K562 (cell line): Measurements from ENCODE around the gene ZDHHC5. TPM values are rescaled to one million over a fixed set of nuclear protein-coding genes. Genes with fewer than 3 reads are reported as not detected.
A peak's percentile ranks its signal among the peaks of the same experiment; 100 is the strongest.

Experiments used
- BACH1 ChIP-seq: fragments of 200-800 bp; sonication (Bioruptor generic); IDR thresholded peaks from 2 replicates; pipeline ENCODE4 v1.6.1; 2016; ENCODE audit warnings: missing genetic modification characterization, missing compliant biosample characterization
- BDP1 ChIP-seq: IDR thresholded peaks from 3 replicates; pipeline ENCODE4 v1.6.1; 2011; ENCODE audit not compliant: insufficient read length, insufficient read depth
- CBFA2T3 ChIP-seq: fragments of 450-650 bp; IDR thresholded peaks from 2 replicates; pipeline ENCODE4 v1.6.1; 2017
- CEBPZ ChIP-seq: fragments of 150-350 bp; IDR thresholded peaks from 2 replicates; pipeline ENCODE4 v1.6.1; 2014; ENCODE audit warnings: low read depth, mild to moderate bottlenecking, low read length, borderline replicate concordance
- EWSR1 ChIP-seq: fragments of 450-650 bp; IDR thresholded peaks from 2 replicates; pipeline ENCODE4 v1.6.1; 2018; ENCODE audit warnings: borderline replicate concordance, mild to moderate bottlenecking, low read depth, moderate library complexity; ENCODE audit not compliant: partially characterized antibody
- MLLT1 ChIP-seq, 2 experiments: fragments of 450-650 bp; IDR thresholded peaks; 2 replicates each; pipeline ENCODE4 v1.6.1; 2016
- MYC ChIP-seq, 2 experiments: fragments of 250-450 bp in 1 of 2; sonication (Bioruptor Pico) in 1 of 2; IDR thresholded peaks; 2 replicates each; pipeline versions ENCODE4 v1.5.1 to v1.6.1; 2012 to 2021; ENCODE audit warnings: low read depth in 2 of 2, borderline replicate concordance in 1 of 2, improper control_type of control experiment in 1 of 2, low read length in 1 of 2, mild to moderate bottlenecking in 1 of 2, moderate library complexity in 1 of 2
- NR1H2 ChIP-seq: sonication (generic); formaldehyde crosslinking; IDR thresholded peaks from 2 replicates; pipeline ENCODE4 v1.4.0; 2020; ENCODE audit warnings: mild to moderate bottlenecking, missing genetic modification reagents
- NR3C1 ChIP-seq: sonication (generic); formaldehyde crosslinking; IDR thresholded peaks from 2 replicates; pipeline ENCODE4 v1.8.1; 2022; ENCODE audit warnings: missing genetic modification reagents
- NR4A1 ChIP-seq, 2 experiments: fragments of 250-450 bp in 1 of 2; fragments of 450-650 bp in 1 of 2; sonication (Bioruptor Pico) in 1 of 2; IDR thresholded peaks; 2 replicates each; pipeline versions ENCODE4 v1.4.0 to v1.6.1; 2016 to 2020; ENCODE audit warnings: mild to moderate bottlenecking in 2 of 2, missing compliant biosample characterization in 1 of 2, missing genetic modification characterization in 1 of 2, moderate library complexity in 1 of 2
- POLR2AphosphoS2 ChIP-seq: IDR thresholded peaks from 2 replicates; pipeline ENCODE4 v1.6.1; 2012; ENCODE audit warnings: low read length, improper control_type of control experiment
- RBBP5 ChIP-seq: fragments of 200-600 bp; sonication (generic); IDR thresholded peaks from 2 replicates; pipeline ENCODE4 v1.6.1; 2012; ENCODE audit warnings: borderline replicate concordance, mild to moderate bottlenecking, low read length, control low read depth, inconsistent platforms; ENCODE audit not compliant: insufficient read depth, poor library complexity, severe bottlenecking
- SMAD2 ChIP-seq: fragments of 150-350 bp; IDR thresholded peaks from 2 replicates; pipeline ENCODE4 v1.6.1; 2014; ENCODE audit warnings: low read depth, mild to moderate bottlenecking, low read length
- SMAD4 ChIP-seq: fragments of 250-450 bp; sonication (Bioruptor Pico); conservative IDR thresholded peaks from 2 replicates; pipeline ENCODE4 v1.8.0; 2021; ENCODE audit warnings: inconsistent platforms, mild to moderate bottlenecking, moderate library complexity
- SMARCC2 ChIP-seq: fragments of 450-650 bp; IDR thresholded peaks from 2 replicates; pipeline ENCODE4 v1.6.1; 2017; ENCODE audit warnings: antibody characterized with exemption, moderate library complexity, mild to moderate bottlenecking, low read depth
- SNRNP70 ChIP-seq: fragments of 200-400 bp; formaldehyde crosslinking; optimal IDR thresholded peaks from 2 replicates; pipeline ENCODE3; 2017; ENCODE audit warnings: low read depth, low read length
- TGIF2 ChIP-seq: sonication (generic); formaldehyde crosslinking; IDR thresholded peaks from 2 replicates; pipeline ENCODE4 v1.8.1; 2022; ENCODE audit warnings: mild to moderate bottlenecking, missing genetic modification reagents, moderate library complexity
- U2AF2 ChIP-seq: fragments of 200-400 bp; formaldehyde crosslinking; optimal IDR thresholded peaks from 2 replicates; pipeline ENCODE3; 2017; ENCODE audit warnings: low read depth, mild to moderate bottlenecking, low read length
- ZKSCAN8 ChIP-seq: fragments of 200-800 bp; sonication (Bioruptor generic); IDR thresholded peaks from 2 replicates; pipeline ENCODE4 v1.6.1; 2016; ENCODE audit warnings: missing genetic modification characterization, missing compliant biosample characterization
- ZNF436 ChIP-seq: fragments of 250-450, 450-650 bp; sonication (Bioruptor Pico); formaldehyde crosslinking; IDR thresholded peaks from 2 replicates; pipeline ENCODE4 v1.7.0; 2020; ENCODE audit warnings: mild to moderate bottlenecking
- ZNF668 ChIP-seq: fragments of 250-450 bp; sonication (Bioruptor Pico); IDR thresholded peaks from 2 replicates; pipeline ENCODE4 v1.8.0; 2022; ENCODE audit warnings: mild to moderate bottlenecking, inconsistent platforms
- ZNF695 ChIP-seq: fragments of 450-650 bp; formaldehyde crosslinking; IDR thresholded peaks from 2 replicates; pipeline ENCODE4 v1.4.0; 2020; ENCODE audit warnings: mild to moderate bottlenecking, moderate library complexity
- polyA plus RNA-seq, 8 experiments: library from polyadenylated mRNA; depleted of rRNA in 4 of 8; stranded (reverse) in 5 of 8; unstranded in 3 of 8; fragments of >200 nt; fragmentation: Nextera tagmentation in 2 of 8; fragmentation: Illumina TruSeq in 1 of 8; extraction: Ambion mirVana in 2 of 8; extraction: Trizol in 1 of 8; gene quantifications; 2 replicates each; pipeline versions ENCODE4 v1.2.1 to v1.2.3, GENCODE V29; 2011 to 2014; ENCODE audit warnings: inconsistent platforms in 1 of 8, missing spikeins in 1 of 8
- total RNA-seq, 7 experiments: library from RNA; depleted of rRNA in 6 of 7; stranded (reverse); fragments of >200 nt in 6 of 7; fragmentation: Illumina TruSeq in 2 of 7; extraction: Trizol in 2 of 7; gene quantifications; 2 replicates each; pipeline versions ENCODE4 v1.2.1 to v1.2.3, GENCODE V29; 2011 to 2021; ENCODE audit warnings: low replicate concordance in 1 of 7

Gene ZDHHC5
- total and polyA plus RNA-seq, 9 of the 15 experiments (the other 6 are each of a cell fraction or from before 2014, with no cell fraction given), result 3.8 to 64.2 (median 35.9) TPM

- TF ChIP-seq CEBPZ, result peak; percentile 65; the same call in 1 of the 2 replicates
- no peak for TF ChIP-seq SNRNP70
- 0 out of 2 replicates have a peak, but pooled peaks have one; percentile 64 for TF ChIP-seq NR1H2 (CRISPR knock-in tag)
- TF ChIP-seq TGIF2, result no peak
- no peak for TF ChIP-seq SMARCC2
- TF ChIP-seq ZNF695, result no peak
- peak; percentile 46; the same call in 1 of the 2 replicates for TF ChIP-seq NR4A1 (CRISPR knock-in tag; IDR thresholded peaks at IDR 0.05)
- no peak for TF ChIP-seq NR4A1 (tag; IDR thresholded peaks at IDR 0.05)
- TF ChIP-seq ZKSCAN8, result no peak
- no peak for TF ChIP-seq BDP1
- TF ChIP-seq EWSR1, result no peak
- TF ChIP-seq CBFA2T3, result no peak
- peak; percentile 82 for TF ChIP-seq RBBP5
- TF ChIP-seq U2AF2, result no peak
- TF ChIP-seq POLR2AphosphoS2, result no peak
- TF ChIP-seq SMAD4, result no peak
- TF ChIP-seq ZNF668 (CRISPR knock-in tag), result no peak
- TF ChIP-seq ZNF436 (CRISPR knock-in tag), result no peak
- no peak; the same call in 1 of the 2 replicates for TF ChIP-seq BACH1 (tag)
- TF ChIP-seq NR3C1 (CRISPR knock-in tag), result no peak
- TF ChIP-seq MLLT1 (IDR thresholded peaks at IDR 0.05), result 0 out of 4 replicates have a peak, but pooled peaks of 1 of the 2 experiments have one; percentile 69
- TF ChIP-seq MYC (IDR thresholded peaks at IDR 0.05; ENCODE audit: low read depth, low read length), result peak; percentile 86
- TF ChIP-seq MYC (CRISPR knock-in tag; IDR thresholded peaks at IDR 0.05; ENCODE audit: borderline replicate concordance, low read depth), result peak; percentile 74; the same call in 1 of the 2 replicates
- no peak for TF ChIP-seq SMAD2
Observed at GRCh38 chr11:57712256-57713150, 44.6 kb downstream of the ZDHHC5 start, which contains the start of gene TMX2 (continued).
